Activated T-cell treated with anti-CD3 and anti-CD28 coated beads, Interleukin-2, amount 50 U/mL, for 1 hour (primary cell): ENCODE results near the gene SLC22A13.
"Not testable (repeated sequence)": the region's sequence is repeated elsewhere in the genome, so short reads cannot be mapped to it uniquely, and the experiment has no call there.

Experiments used
- DNase-seq: peaks from one replicate; pipeline ENCODE4 v3.0.0-alpha.2; 2020

Gene SLC22A13

GRCh38 chr3:38265604-38266307 is at the start of gene SLC22A13:
Gene SLC22A13 (plus strand): TSS chr3:38265812. CDS start chr3:38265861, 49 bp downstream.
- no peak for DNase-seq

DNA sequence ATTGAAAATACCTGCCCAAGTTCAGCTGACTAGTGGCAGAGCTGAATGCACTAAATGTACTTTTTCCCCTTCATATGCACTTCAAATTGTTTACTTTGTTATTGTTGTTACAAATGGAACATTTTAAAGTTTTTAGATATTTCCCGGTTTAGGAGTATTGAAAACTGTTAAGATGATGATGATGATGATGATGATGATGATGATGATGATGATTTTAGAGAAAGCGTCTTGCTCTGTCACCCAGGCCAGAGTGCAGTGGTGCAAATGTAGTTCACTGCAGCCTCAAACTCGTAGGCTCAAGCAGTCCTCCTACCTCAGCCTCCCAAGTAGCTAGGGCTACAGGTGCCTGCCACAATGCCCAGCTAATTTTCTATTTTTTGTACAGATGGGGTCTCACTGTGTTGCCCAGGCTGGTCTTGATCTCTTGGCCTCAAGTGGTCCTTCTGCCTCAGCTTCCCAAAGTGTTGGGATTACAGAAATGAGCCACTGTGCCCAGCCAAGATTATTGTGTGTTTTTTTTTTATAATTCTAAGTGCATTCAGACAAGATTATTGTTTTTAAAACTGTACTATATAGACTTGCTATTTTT is 45.9 kb upstream of the SLC22A13 start:
- DNase-seq = no peak

GRCh38 chr3:38221005-38221404 is 44.6 kb upstream of the SLC22A13 start:
- no peak for DNase-seq

- no peak for DNase-seq
These were observed 43.5 kb upstream of the SLC22A13 start for GRCh38 chr3:38222032-38222634.

GRCh38 chr3:38224357-38224756 is 41.3 kb upstream of the SLC22A13 start:
- DNase-seq = no peak

DNA sequence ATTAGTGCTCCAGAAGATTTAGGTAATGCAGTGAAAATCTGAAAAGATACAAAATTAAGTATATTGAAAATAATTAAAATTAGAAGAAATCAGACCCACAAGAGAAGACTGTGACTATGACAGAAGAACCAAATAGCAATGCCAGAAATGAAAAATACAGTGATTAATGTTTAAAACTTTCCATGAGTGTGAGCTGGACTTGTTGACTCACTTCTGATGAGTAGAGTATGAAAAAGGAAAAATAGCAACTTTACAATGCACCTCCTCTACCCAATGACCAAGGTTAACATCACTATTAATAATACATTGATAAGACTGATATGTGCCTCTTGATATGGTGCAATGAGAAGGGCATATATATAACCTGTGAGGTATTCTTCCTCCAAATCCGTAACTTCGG is 39.3 kb upstream of the SLC22A13 start:
- no peak for DNase-seq

DNA sequence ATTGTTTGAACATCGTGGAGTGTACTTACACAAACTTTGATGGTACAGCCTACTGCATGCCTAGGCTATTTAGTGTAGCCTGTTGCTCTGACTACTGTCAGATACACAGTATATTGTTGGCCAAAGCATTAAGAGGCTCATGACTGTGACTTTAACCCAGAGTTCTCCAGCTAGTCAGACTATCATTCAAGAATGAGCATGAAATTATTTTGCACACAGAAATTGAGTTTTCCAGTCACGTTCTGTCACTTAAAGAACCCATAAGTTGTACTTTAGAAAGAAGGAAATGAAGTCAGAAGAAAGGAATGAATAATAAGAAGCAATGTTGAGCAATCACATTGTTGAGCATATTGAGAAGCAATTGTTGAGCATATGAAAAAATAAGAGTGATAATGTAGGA is 37.6 kb upstream of the SLC22A13 start:
- no peak for DNase-seq

DNA sequence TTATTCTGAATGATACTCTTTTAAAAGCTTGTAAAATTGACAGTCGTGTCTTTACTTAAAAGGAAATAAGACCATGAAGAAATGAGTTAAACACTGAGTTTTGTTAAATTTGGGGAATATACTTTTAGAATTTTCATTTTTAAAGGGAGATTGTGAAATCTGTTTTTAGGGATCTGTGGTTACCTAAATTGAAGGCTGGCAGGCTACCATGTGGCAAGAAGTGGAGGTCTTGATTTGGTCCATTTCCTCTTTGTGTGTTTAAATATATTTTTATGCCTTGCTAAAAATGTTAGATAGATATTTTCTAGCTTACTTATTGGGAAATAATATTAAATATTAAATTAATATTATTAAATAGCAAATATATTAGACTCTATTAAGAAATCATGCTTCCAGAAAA is 36.6 kb upstream of the SLC22A13 start:
- no peak for DNase-seq

- DNase-seq = no peak
These were observed 32.9 kb upstream of the SLC22A13 start for GRCh38 chr3:38232701-38233100.

GRCh38 chr3:38235466-38235865 is 30.1 kb upstream of the SLC22A13 start:
- DNase-seq = no peak

DNA sequence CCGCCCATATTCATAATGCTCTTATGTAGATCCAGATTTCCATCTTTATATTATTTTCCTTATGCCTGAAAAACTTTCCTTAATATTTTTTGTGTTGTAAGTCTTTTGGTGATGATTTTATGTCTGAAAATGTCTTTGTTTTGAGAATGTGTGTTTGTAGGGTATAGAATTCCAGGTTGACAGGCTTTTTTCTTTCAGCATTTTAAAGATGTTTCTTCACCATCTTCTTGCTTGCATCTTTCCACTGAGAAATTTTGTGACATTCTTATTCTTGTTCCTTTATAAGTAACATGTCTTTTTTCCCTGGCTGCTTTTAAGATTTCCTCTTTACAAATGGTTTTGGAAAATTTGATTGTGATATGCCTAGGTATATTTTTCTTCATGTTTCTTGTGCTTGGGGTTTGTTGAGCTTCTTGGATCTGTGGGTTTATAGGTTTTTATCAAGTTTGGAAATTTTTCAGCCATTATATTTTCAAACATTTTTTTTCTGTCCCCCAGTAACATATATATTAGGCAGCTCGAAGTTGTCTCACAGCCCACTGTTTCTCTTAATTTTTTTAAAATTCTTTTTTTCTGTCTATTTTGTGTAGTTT is 27.1 kb upstream of the SLC22A13 start:
- DNase-seq = no peak

DNA sequence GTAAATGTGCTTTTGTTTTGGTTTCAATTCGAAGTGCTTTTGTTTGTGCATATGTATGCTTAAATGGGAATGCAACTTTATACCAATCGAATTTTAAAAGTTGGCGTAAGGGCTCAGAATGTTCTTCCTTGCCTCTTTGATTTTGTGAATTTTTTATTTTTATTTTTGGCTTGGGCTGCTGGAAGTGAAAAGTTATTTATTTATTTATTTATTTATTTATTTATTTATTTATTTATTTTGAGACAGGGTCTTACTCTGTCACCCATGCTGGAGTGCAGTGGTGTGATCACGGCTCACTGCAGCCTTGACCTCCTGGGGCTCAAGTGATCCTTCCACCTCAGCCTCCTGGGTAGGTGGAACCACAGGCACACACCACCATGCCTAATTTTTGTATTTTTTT is 22.8 kb upstream of the SLC22A13 start:
- DNase-seq = not testable (repeated sequence)

DNA sequence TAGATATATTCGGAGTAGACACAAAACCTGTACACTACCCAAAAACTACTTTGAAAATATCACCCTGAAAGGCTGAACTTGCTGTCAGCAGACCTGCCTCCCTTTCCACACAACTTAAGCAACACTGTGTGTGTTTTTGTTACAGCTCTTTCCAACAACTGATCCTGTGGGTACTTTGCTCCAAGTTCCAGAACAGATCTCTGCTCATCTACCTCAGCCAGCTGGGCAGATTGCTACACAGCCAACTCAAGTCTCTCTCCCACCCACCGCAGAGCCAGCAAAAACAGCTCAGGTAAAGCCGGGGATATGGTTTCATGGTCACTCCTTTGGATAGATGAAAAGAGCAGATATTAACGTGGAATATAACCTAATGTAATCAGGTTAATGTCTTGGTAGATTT is 19.7 kb upstream of the SLC22A13 start:
- DNase-seq = no peak

- no peak for DNase-seq
These were observed 18.1 kb upstream of the SLC22A13 start for GRCh38 chr3:38247366-38248035.

- DNase-seq = no peak
These were observed 15.4 kb upstream of the SLC22A13 start for GRCh38 chr3:38250198-38250597.

- no peak for DNase-seq
These were observed 14.4 kb upstream of the SLC22A13 start for GRCh38 chr3:38251197-38251596.

DNA sequence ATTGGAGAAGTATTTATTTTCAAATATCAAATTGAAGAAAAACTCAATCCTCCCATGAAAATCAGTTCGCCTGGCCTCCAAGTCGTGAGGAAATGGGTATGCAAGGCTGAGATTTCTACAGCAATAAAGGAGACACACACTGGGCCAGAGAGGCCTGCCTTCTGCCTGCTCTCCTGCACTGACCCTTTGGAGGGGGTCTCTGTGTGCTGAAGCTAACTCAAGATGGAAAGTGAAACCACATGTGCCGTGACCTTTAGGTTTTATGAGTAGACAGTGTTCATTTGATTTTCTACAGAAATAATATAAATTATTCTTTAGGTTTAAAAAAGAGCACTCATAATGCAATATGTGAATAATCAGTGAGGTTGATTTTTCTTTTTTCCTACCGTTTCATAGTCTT is 11.9 kb upstream of the SLC22A13 start:
- no peak for DNase-seq

DNA sequence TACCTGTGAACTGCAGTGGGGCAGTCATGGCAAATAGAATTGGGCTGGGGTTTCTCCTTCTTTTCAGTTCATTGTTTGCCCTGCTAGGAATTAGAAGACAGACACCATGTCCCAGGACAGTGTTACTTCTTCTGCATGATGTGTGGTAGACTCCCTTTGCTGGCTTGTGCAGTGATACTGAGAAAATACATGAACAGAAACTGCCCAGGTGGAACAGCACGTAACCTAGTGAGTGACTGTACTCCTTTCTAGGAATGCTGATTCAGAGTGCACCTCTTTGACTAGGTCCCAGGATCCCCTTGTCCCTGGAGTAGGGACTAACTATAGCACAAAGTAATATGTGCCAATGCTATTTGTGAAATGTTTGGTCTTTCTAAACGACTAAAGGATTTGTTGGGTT is 10.7 kb upstream of the SLC22A13 start:
- no peak for DNase-seq

- no peak for DNase-seq
These were observed 10.0 kb upstream of the SLC22A13 start for GRCh38 chr3:38255627-38256026.

- no peak for DNase-seq
These were observed 8.0 kb upstream of the SLC22A13 start for GRCh38 chr3:38257583-38257982.

DNA sequence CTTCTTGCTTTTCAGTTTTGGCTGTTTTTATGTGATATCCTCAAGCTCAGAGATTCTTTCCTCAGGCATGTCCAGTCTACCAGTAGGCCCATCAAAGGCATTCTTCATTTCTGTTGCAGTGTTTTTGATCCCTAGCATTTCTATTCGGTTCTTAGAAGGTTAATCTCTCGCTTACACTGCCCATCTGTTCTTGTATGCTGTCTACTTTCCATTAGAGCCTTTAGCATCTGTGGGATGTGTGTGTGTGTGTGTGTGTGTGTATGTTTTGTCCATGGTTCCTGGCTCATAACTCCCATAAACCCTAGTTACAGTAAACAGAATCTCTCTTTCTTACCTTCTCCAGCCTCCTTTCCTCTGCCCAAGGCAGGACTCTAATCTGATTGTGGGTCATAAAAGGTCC is 5.1 kb upstream of the SLC22A13 start:
- DNase-seq = no peak

DNA sequence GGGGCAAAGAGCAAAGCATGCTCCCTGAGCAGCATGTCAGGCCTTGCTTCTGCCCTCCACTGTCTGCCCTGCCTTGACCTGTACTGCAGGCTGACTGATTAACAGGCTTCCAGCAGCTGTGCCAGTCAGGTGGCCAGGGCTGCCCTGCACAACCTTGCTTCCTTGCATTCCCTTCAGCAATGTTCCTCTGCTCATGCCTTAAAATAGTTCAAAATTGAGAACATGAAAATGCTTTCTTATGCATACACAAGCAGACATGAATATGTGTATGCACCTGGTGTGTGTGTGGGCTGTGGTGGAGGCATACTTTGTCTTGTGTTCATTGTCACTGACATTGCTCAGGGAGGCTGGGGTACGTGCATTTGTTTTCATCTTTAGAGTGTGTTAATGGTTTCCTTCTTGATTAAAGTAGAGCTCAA is 1.2 kb upstream of the SLC22A13 start:
- DNase-seq = no peak

GRCh38 chr3:38264779-38265178 is 833 bp upstream of the SLC22A13 start:
- no peak for DNase-seq

DNA sequence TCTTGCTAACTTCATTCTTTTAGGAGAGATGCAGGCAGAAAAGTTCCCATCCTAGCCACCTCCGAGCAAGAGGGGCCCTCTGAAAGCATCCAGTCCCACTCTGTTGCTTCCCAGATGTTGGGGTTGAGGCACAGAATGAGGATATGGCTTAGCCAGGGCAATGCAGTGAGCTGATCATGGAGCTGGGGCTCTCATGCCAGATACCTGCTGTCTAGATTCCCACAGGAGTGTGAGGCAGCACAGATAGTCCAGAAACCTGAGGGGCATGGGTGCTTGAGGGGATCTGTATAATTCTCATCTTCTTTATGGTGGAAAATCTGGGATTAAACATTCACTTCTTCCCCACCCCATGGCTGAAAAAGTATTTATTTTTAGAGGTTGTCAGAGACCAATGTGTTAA is 1.2 kb downstream of the SLC22A13 start:
- DNase-seq = no peak
